ENCODE results near the gene SLC51B.

GRCh38 chr15:65089206-65089824 is 44.1 kb downstream of the SLC51B start:
- TF ChIP-seq, protein P1, sequence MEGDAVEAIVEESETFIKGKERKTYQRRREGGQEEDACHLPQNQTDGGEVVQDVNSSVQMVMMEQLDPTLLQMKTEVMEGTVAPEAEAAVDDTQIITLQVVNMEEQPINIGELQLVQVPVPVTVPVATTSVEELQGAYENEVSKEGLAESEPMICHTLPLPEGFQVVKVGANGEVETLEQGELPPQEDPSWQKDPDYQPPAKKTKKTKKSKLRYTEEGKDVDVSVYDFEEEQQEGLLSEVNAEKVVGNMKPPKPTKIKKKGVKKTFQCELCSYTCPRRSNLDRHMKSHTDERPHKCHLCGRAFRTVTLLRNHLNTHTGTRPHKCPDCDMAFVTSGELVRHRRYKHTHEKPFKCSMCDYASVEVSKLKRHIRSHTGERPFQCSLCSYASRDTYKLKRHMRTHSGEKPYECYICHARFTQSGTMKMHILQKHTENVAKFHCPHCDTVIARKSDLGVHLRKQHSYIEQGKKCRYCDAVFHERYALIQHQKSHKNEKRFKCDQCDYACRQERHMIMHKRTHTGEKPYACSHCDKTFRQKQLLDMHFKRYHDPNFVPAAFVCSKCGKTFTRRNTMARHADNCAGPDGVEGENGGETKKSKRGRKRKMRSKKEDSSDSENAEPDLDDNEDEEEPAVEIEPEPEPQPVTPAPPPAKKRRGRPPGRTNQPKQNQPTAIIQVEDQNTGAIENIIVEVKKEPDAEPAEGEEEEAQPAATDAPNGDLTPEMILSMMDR (IDR thresholded peaks at IDR 0.05 in 4 of 5, conservative IDR thresholded peaks at IDR 0.05 in 1 of 5): no peak
- no peak for TF ChIP-seq POLR2A (IDR thresholded peaks at IDR 0.05)
